CD4-positive, alpha-beta T cell (primary cell): ENCODE data around the gene SSBP2. TPM values are rescaled to one million over a fixed set of nuclear protein-coding genes. Genes with fewer than 3 reads are reported as not detected.

Experiments used
- ATAC-seq: fragments of 200-7000 bp; cut with Tn5 transposase; one replicate; pipeline ENCODE4 v1.10.0; 2022; ENCODE audit warnings: mild to moderate bottlenecking; ENCODE audit not compliant: poor library complexity
- CTCF ChIA-PET: fragments of 350-600 bp; sonication (Branson Sonifier 250); formaldehyde crosslinking; loops from one replicate; lab custom pipeline; 2021; ENCODE audit warnings: antibody characterized with exemption, inconsistent platforms; lab: Charles Lee
- POLR2A ChIA-PET: fragments of 350-600 bp; sonication (Branson Sonifier 250); formaldehyde crosslinking; loops from one replicate; lab custom pipeline; 2021; ENCODE audit warnings: antibody characterized with exemption, inconsistent platforms; lab: Charles Lee
- DNase-seq, 14 experiments: peaks; one replicate each; pipeline ENCODE4 v3.0.0-alpha.2; 2013 to 2020; ENCODE audit warnings: mixed read lengths in 2 of 14
- H3K27ac ChIP-seq, 2 donors: one replicate each; pipeline versions ENCODE4 v1.5.1 to v1.7.0; 2013; ENCODE audit warnings: low read length in 2 of 2, low read depth in 1 of 2, mild to moderate bottlenecking in 1 of 2
- H3K27me3 ChIP-seq, 2 experiments: 1 replicate in 1 of 2; 2 replicates in 1 of 2; pipeline versions ENCODE4 v1.6.1 to v1.7.0; 2013; ENCODE audit warnings: low read length in 2 of 2, control low read depth in 1 of 2, mild to moderate bottlenecking in 1 of 2, moderate library complexity in 1 of 2; ENCODE audit not compliant: insufficient read depth in 2 of 2, control insufficient read depth in 1 of 2
- H3K36me3 ChIP-seq: one replicate; pipeline ENCODE4 v1.6.1; 2013; ENCODE audit warnings: low read length, control low read depth; ENCODE audit not compliant: insufficient read depth
- H3K4me1 ChIP-seq: one replicate; pipeline ENCODE4 v1.6.1; 2013; ENCODE audit warnings: low read length, control low read depth; ENCODE audit not compliant: insufficient read depth
- H3K4me3 ChIP-seq: one replicate; pipeline ENCODE4 v1.5.1; 2013; ENCODE audit warnings: mild to moderate bottlenecking, low read length, moderate library complexity
- H3K9me3 ChIP-seq, 2 experiments: 1 replicate in 1 of 2; 2 replicates in 1 of 2; pipeline versions ENCODE4 v1.6.1 to v1.7.0; 2013; ENCODE audit warnings: low read length in 2 of 2, mild to moderate bottlenecking in 2 of 2, control low read depth in 1 of 2, moderate library complexity in 1 of 2; ENCODE audit not compliant: control insufficient read depth in 1 of 2, insufficient read depth in 1 of 2
- H3K27ac Mint-ChIP-seq: one replicate; pipeline ENCODE4 v1.8.0; 2020; ENCODE audit warnings: mixed read lengths
- H3K27me3 Mint-ChIP-seq: one replicate; pipeline ENCODE4 v1.8.0; 2021; ENCODE audit warnings: mixed read lengths
- H3K36me3 Mint-ChIP-seq: one replicate; pipeline ENCODE4 v1.8.0; 2021; ENCODE audit warnings: low read depth, mixed read lengths
- H3K4me1 Mint-ChIP-seq: one replicate; pipeline ENCODE4 v1.8.0; 2021; ENCODE audit warnings: low read depth, mixed read lengths
- H3K4me3 Mint-ChIP-seq: one replicate; pipeline ENCODE4 v1.8.0; 2020; ENCODE audit warnings: mild to moderate bottlenecking, mixed read lengths
- H3K9me3 Mint-ChIP-seq: one replicate; pipeline ENCODE4 v1.8.0; 2020; ENCODE audit warnings: mixed read lengths
- CTCF ChIP-seq: fragments of 200-600 bp; IDR thresholded peaks from one replicate; pipeline ENCODE4 v1.8.0; 2022; ENCODE audit warnings: antibody characterized with exemption, mild to moderate bottlenecking
- intact Hi-C, 2 experiments: fragments of 100-400 bp; cut with DNase I in 1 of 2; cut with micrococcal nuclease in 1 of 2; formaldehyde crosslinking; loops; one replicate each; pipeline versions ENCODE4 v1.15.1 to v1.9.0; 2023 to 2025; cut with DNase I, micrococcal nuclease
- total RNA-seq, 174 experiments: library from RNA in 2 of 174; stranded (reverse) in 2 of 174; gene quantifications; one replicate each; pipeline ENCODE4 v1.2.3 and lab custom pipeline; 2021 to 2026

The SSBP2 gene
- total RNA-seq, 2 experiments from 2014 or later = 33.5 to 36.3 TPM

- TF ChIP-seq CTCF = no peak
- H3K27me3 Mint-ChIP-seq = no peaks in the 10 kb centered on the region
- H3K4me1 ChIP-seq = no peaks in the 10 kb centered on the region
- ATAC-seq = no peak
- no peak for DNase-seq
- H3K36me3 ChIP-seq = no peaks in the 10 kb centered on the region
- no peak overlapping the region for H3K4me3 Mint-ChIP-seq
- no peaks in the 10 kb centered on the region for H3K36me3 Mint-ChIP-seq
- H3K9me3 ChIP-seq = no peaks in the 10 kb centered on the region
- ChIA-PET POLR2A (interaction anchor here (0.6 kb wide), 1 partner anchor 79 kb away, joined by 3 read pairs; no protein-coding TSS in a partner anchor), CTCF (no interaction called here)
- H3K27ac Mint-ChIP-seq = no peak overlapping the region
- no peaks in the 10 kb centered on the region for H3K9me3 Mint-ChIP-seq
- H3K4me1 Mint-ChIP-seq = peaks cover 15% of the 10 kb centered on the region
- intact Hi-C loops = no loop called here
- no peaks in the 10 kb centered on the region for H3K27me3 ChIP-seq
- no peak overlapping the region for H3K27ac ChIP-seq
- H3K4me3 ChIP-seq = no peak overlapping the region
These were observed 22.3 kb upstream of the SSBP2 start for GRCh38 chr5:81773161-81773560.

- ATAC-seq (no peak), DNase-seq (no peak)
- Mint-ChIP-seq H3K4me3 (no peak overlapping the region), H3K27me3 (no peaks in the 10 kb centered on the region), H3K27ac (no peak overlapping the region), H3K4me1 (peaks cover 9% of the 10 kb centered on the region), H3K9me3 (no peaks in the 10 kb centered on the region), H3K36me3 (no peaks in the 10 kb centered on the region)
- H3K4me3 ChIP-seq = no peak overlapping the region
- TF ChIP-seq CTCF = no peak
- ChIA-PET CTCF (no interaction called here), POLR2A (interaction anchor here (0.6 kb wide), 1 partner anchor 79 kb away, joined by 3 read pairs; no protein-coding TSS in a partner anchor)
- H3K27me3 ChIP-seq = no peaks in the 10 kb centered on the region
- no peak overlapping the region for H3K27ac ChIP-seq
- H3K4me1 ChIP-seq = no peaks in the 10 kb centered on the region
- H3K9me3 ChIP-seq = no peaks in the 10 kb centered on the region
- H3K36me3 ChIP-seq = no peaks in the 10 kb centered on the region
- intact Hi-C loops = no loop called here
These were observed 21.6 kb upstream of the SSBP2 start for GRCh38 chr5:81772488-81772887.

- CTCF ChIA-PET = no interaction called here
- intact Hi-C loops = no loop called here
- no peaks in the 10 kb centered on the region for H3K9me3 ChIP-seq
These were observed 18.1 kb upstream of the SSBP2 start for GRCh38 chr5:81768935-81769452.

More at GRCh38 chr5:81768935-81769452, 18.1 kb upstream of the SSBP2 start:
- no peak overlapping the region for H3K4me3 ChIP-seq
- H3K4me3 Mint-ChIP-seq = no peak overlapping the region
- no peak for TF ChIP-seq CTCF
- H3K27ac Mint-ChIP-seq = no peak overlapping the region
- no peaks in the 10 kb centered on the region for H3K9me3 Mint-ChIP-seq
- POLR2A ChIA-PET = interaction anchor here (0.7 to 1.0 kb wide), 2 partner anchors 10 to 854 kb away, joined by 3 read pairs; no protein-coding TSS in a partner anchor
- H3K27me3 Mint-ChIP-seq = no peaks in the 10 kb centered on the region
- no peak overlapping the region for H3K27ac ChIP-seq
- no peaks in the 10 kb centered on the region for H3K36me3 Mint-ChIP-seq
- ATAC-seq = no peak
- no peaks in the 10 kb centered on the region for H3K4me1 ChIP-seq
- DNase-seq = no peak
- no peaks in the 10 kb centered on the region for H3K4me1 Mint-ChIP-seq
- no peaks in the 10 kb centered on the region for H3K36me3 ChIP-seq
- H3K27me3 ChIP-seq = no peaks in the 10 kb centered on the region
